Measurements from ENCODE around the gene PCDH9. TPM values are rescaled to one million over a fixed set of nuclear protein-coding genes. Genes with fewer than 3 reads are reported as not detected.

PCDH9 gene
- total RNA-seq, 1 donor from 2014 or later = 9.8 TPM

GRCh38 chr13:66723576-66723975, 506.6 kb downstream of the PCDH9 start:
- Mint-ChIP-seq H3K27me3 (ENCODE audit: low read depth) (no peaks in the 10 kb centered on the region), H3K27ac (ENCODE audit: unreplicated experiment) (no peak overlapping the region), H3K4me1 (ENCODE audit: low read depth) (no peaks in the 10 kb centered on the region), H3K36me3 (ENCODE audit: low read depth) (no peaks in the 10 kb centered on the region), H3K9me3 (ENCODE audit: low read depth) (peaks cover 3% of the 10 kb centered on the region), H3K4me3 (ENCODE audit: unreplicated experiment) (no peak overlapping the region)
- no peak for TF ChIP-seq CTCF (IDR thresholded peaks at IDR 0.05)
- no peak for DNase-seq (ENCODE audit: low spot score)

- DNase-seq (ENCODE audit: low spot score) = no peak
- no peaks in the 10 kb centered on the region for H3K9me3 Mint-ChIP-seq (ENCODE audit: low read depth)
- H3K4me1 Mint-ChIP-seq (ENCODE audit: low read depth) = no peaks in the 10 kb centered on the region
- TF ChIP-seq CTCF (IDR thresholded peaks at IDR 0.05) = no peak
- H3K27me3 Mint-ChIP-seq (ENCODE audit: low read depth) = no peaks in the 10 kb centered on the region
- H3K27ac Mint-ChIP-seq (ENCODE audit: unreplicated experiment) = no peak overlapping the region
- H3K4me3 Mint-ChIP-seq (ENCODE audit: unreplicated experiment) = no peak overlapping the region
- H3K36me3 Mint-ChIP-seq (ENCODE audit: low read depth) = no peaks in the 10 kb centered on the region
Observed at GRCh38 chr13:66716538-66716937, 513.6 kb downstream of the PCDH9 start.

- Mint-ChIP-seq H3K36me3 (ENCODE audit: low read depth) (no peaks in the 10 kb centered on the region), H3K9me3 (ENCODE audit: low read depth) (no peaks in the 10 kb centered on the region), H3K27ac (ENCODE audit: unreplicated experiment) (no peak overlapping the region), H3K4me1 (ENCODE audit: low read depth) (no peaks in the 10 kb centered on the region), H3K27me3 (ENCODE audit: low read depth) (no peaks in the 10 kb centered on the region), H3K4me3 (ENCODE audit: unreplicated experiment) (no peak overlapping the region)
- DNase-seq (ENCODE audit: low spot score) = no peak
- peak; percentile 66 for TF ChIP-seq CTCF (IDR thresholded peaks at IDR 0.05)
Observed at GRCh38 chr13:66714795-66715194, 515.3 kb downstream of the PCDH9 start.

GRCh38 chr13:66704110-66704509, 526.0 kb downstream of the PCDH9 start:
- no peaks in the 10 kb centered on the region for H3K9me3 Mint-ChIP-seq (ENCODE audit: low read depth)
- H3K4me3 Mint-ChIP-seq (ENCODE audit: unreplicated experiment) = no peak overlapping the region
- no peaks in the 10 kb centered on the region for H3K4me1 Mint-ChIP-seq (ENCODE audit: low read depth)
- H3K27me3 Mint-ChIP-seq (ENCODE audit: low read depth) = no peaks in the 10 kb centered on the region
- DNase-seq (ENCODE audit: low spot score) = no peak
- H3K36me3 Mint-ChIP-seq (ENCODE audit: low read depth) = no peaks in the 10 kb centered on the region
- no peak for TF ChIP-seq CTCF (IDR thresholded peaks at IDR 0.05)
- no peak overlapping the region for H3K27ac Mint-ChIP-seq (ENCODE audit: unreplicated experiment)

- DNase-seq (ENCODE audit: low spot score) = no peak
- Mint-ChIP-seq H3K4me3 (ENCODE audit: unreplicated experiment) (no peak overlapping the region), H3K4me1 (ENCODE audit: low read depth) (no peaks in the 10 kb centered on the region), H3K36me3 (ENCODE audit: low read depth) (no peaks in the 10 kb centered on the region), H3K9me3 (ENCODE audit: low read depth) (no peaks in the 10 kb centered on the region), H3K27ac (ENCODE audit: unreplicated experiment) (no peak overlapping the region), H3K27me3 (ENCODE audit: low read depth) (no peaks in the 10 kb centered on the region)
- TF ChIP-seq CTCF (IDR thresholded peaks at IDR 0.05) = no peak
Observed at GRCh38 chr13:66703597-66703996, 526.5 kb downstream of the PCDH9 start.
